Nephron (organoid): ENCODE data around the gene CLNK.
"Not testable (repeated sequence)": the region's sequence is repeated elsewhere in the genome, so short reads cannot be mapped to it uniquely, and the experiment has no call there.

Experiments used
- H3K27ac Mint-ChIP-seq, 3 experiments: 2 replicates each; pipeline ENCODE4 v1.8.0; 2020; ENCODE audit warnings: mixed read lengths in 3 of 3, mild to moderate bottlenecking in 2 of 3, moderate library complexity in 1 of 3
- H3K27me3 Mint-ChIP-seq: 2 replicates; pipeline ENCODE4 v1.8.0; 2021; ENCODE audit warnings: low read depth, mild to moderate bottlenecking, moderate library complexity, mixed read lengths
- H3K36me3 Mint-ChIP-seq: 2 replicates; pipeline ENCODE4 v1.8.0; 2020; ENCODE audit warnings: low read depth, mixed read lengths
- H3K4me1 Mint-ChIP-seq: 2 replicates; pipeline ENCODE4 v1.8.0; 2020; ENCODE audit warnings: mixed read lengths
- H3K4me3 Mint-ChIP-seq, 3 experiments: 2 replicates each; pipeline ENCODE4 v1.8.0; 2020; ENCODE audit warnings: mild to moderate bottlenecking in 3 of 3, mixed read lengths in 3 of 3, moderate library complexity in 2 of 3
- H3K9me3 Mint-ChIP-seq: 2 replicates; pipeline ENCODE4 v1.8.0; 2020; ENCODE audit warnings: mixed read lengths
- TF ChIP-seq, protein P1 (sequence below), 3 experiments: fragments of 200-600 bp; sonication (generic); IDR thresholded peaks; one replicate each; pipeline ENCODE4 v1.5.0; 2021; ENCODE audit warnings: antibody characterized with exemption in 3 of 3; ENCODE audit not compliant: unreplicated experiment in 3 of 3

Gene CLNK

GRCh38 chr4:10619855-10620254, 64.7 kb downstream of the CLNK start:
- Mint-ChIP-seq H3K9me3 (no peaks in the 10 kb centered on the region), H3K27me3 (peaks cover 8% of the 10 kb centered on the region), H3K4me1 (peaks cover 10% of the 10 kb centered on the region), H3K27ac (no peak overlapping the region), H3K4me3 (no peak overlapping the region), H3K36me3 (no peaks in the 10 kb centered on the region)
- TF ChIP-seq, protein P1, sequence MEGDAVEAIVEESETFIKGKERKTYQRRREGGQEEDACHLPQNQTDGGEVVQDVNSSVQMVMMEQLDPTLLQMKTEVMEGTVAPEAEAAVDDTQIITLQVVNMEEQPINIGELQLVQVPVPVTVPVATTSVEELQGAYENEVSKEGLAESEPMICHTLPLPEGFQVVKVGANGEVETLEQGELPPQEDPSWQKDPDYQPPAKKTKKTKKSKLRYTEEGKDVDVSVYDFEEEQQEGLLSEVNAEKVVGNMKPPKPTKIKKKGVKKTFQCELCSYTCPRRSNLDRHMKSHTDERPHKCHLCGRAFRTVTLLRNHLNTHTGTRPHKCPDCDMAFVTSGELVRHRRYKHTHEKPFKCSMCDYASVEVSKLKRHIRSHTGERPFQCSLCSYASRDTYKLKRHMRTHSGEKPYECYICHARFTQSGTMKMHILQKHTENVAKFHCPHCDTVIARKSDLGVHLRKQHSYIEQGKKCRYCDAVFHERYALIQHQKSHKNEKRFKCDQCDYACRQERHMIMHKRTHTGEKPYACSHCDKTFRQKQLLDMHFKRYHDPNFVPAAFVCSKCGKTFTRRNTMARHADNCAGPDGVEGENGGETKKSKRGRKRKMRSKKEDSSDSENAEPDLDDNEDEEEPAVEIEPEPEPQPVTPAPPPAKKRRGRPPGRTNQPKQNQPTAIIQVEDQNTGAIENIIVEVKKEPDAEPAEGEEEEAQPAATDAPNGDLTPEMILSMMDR (IDR thresholded peaks at IDR 0.05; ENCODE audit: unreplicated experiment in 3 of 3), result no peak

GRCh38 chr4:10619220-10619619, 65.3 kb downstream of the CLNK start:
- Mint-ChIP-seq H3K4me1 (peaks cover 9% of the 10 kb centered on the region), H3K36me3 (no peaks in the 10 kb centered on the region), H3K27ac (peak overlapping the region in 1 of 3 experiments; percentile 47), H3K9me3 (no peaks in the 10 kb centered on the region), H3K27me3 (peaks cover 13% of the 10 kb centered on the region), H3K4me3 (no peak overlapping the region)
- TF ChIP-seq, protein P1 (IDR thresholded peaks at IDR 0.05; ENCODE audit: unreplicated experiment in 3 of 3), result no peak

DNA sequence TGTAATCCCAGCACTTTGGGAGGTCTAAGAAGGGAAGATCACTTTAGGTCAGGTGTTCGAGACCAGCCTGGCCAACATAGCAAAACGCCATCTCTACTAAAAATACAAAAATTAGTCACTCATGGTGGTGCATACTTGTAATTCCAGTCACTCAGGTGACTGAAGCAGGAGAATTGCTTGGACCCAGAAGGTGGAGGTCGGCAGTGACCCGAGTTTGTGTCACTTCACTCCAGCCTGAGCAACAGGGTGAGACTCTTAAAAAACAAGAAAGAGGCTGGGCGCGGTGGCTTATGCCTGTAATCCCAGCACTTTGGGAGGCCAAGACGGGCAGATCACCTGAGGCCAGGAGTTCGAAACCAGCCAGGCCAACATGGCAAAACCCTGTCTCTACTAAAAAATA, 69.6 kb downstream of the CLNK start:
- H3K27ac Mint-ChIP-seq, H3K4me3 Mint-ChIP-seq, H3K4me1 Mint-ChIP-seq, H3K36me3 Mint-ChIP-seq, H3K9me3 Mint-ChIP-seq: not testable (repeated sequence)
- H3K27me3 Mint-ChIP-seq, result peaks cover 12% of the 10 kb centered on the region

GRCh38 chr4:10613926-10614478, 70.6 kb downstream of the CLNK start:
- no peak overlapping the region for H3K27ac Mint-ChIP-seq
- no peaks in the 10 kb centered on the region for H3K36me3 Mint-ChIP-seq
- H3K4me1 Mint-ChIP-seq, result peaks cover 1% of the 10 kb centered on the region
- H3K4me3 Mint-ChIP-seq, result no peak overlapping the region
- TF ChIP-seq, protein P1 (IDR thresholded peaks at IDR 0.05; ENCODE audit: unreplicated experiment in 3 of 3), result no peak
- H3K27me3 Mint-ChIP-seq, result peaks cover 12% of the 10 kb centered on the region
- no peaks in the 10 kb centered on the region for H3K9me3 Mint-ChIP-seq

- TF ChIP-seq, protein P1 (IDR thresholded peaks at IDR 0.05; ENCODE audit: unreplicated experiment in 3 of 3), result no peak
- H3K36me3 Mint-ChIP-seq, result no peaks in the 10 kb centered on the region
- H3K27ac Mint-ChIP-seq, result no peak overlapping the region
- no peak overlapping the region for H3K4me3 Mint-ChIP-seq
- H3K27me3 Mint-ChIP-seq, result peaks cover 12% of the 10 kb centered on the region
- H3K9me3 Mint-ChIP-seq, result no peaks in the 10 kb centered on the region
- H3K4me1 Mint-ChIP-seq, result no peaks in the 10 kb centered on the region
These were observed 72.1 kb downstream of the CLNK start for GRCh38 chr4:10612476-10612875.

GRCh38 chr4:10611673-10612072, 72.9 kb downstream of the CLNK start:
- Mint-ChIP-seq H3K36me3 (no peaks in the 10 kb centered on the region), H3K27me3 (peaks cover 12% of the 10 kb centered on the region), H3K9me3 (no peaks in the 10 kb centered on the region), H3K27ac (no peak overlapping the region), H3K4me3 (no peak overlapping the region), H3K4me1 (no peaks in the 10 kb centered on the region)
- TF ChIP-seq, protein P1 (IDR thresholded peaks at IDR 0.05; ENCODE audit: unreplicated experiment in 3 of 3), result no peak
